PC-9 (cell line): ENCODE results near the gene PTGIR. TPM values are rescaled to one million over a fixed set of nuclear protein-coding genes. Genes with fewer than 3 reads are reported as not detected.

Experiments
- BruUV-seq: library from RNA; stranded (reverse); fragments of 400-500 nt; replicated peaks from 2 replicates; lab custom pipeline; 2021; lab: Mats Ljungman, UMichigan
- CTCF ChIA-PET: fragments of 300-600 bp; sonication (Branson Sonifier 250); formaldehyde crosslinking; loops from one replicate; lab custom pipeline; 2022; ENCODE audit warnings: antibody characterized with exemption; lab: Charles Lee
- POLR2A ChIA-PET: fragments of 300-600 bp; sonication (Branson Sonifier 250); formaldehyde crosslinking; loops from one replicate; lab custom pipeline; 2022; ENCODE audit warnings: antibody characterized with exemption; ENCODE audit not compliant: unreplicated experiment; lab: Charles Lee
- DNase-seq, 2 experiments: peaks; one replicate each; pipeline versions ENCODE4 v3.0.0 to v3.0.0-alpha.2; 2015 to 2022; ENCODE audit warnings: mixed read lengths in 1 of 2
- H2AFZ ChIP-seq: fragments of 200-600 bp; sonication (generic); 2 replicates; pipeline ENCODE4 v1.8.1; 2017; ENCODE audit warnings: antibody characterized with exemption
- H3F3A ChIP-seq: fragments of 200-600 bp; sonication (generic); 2 replicates; pipeline ENCODE4 v1.8.1; 2017; ENCODE audit warnings: antibody characterized with exemption, mild to moderate bottlenecking, low read depth; ENCODE audit not compliant: insufficient read depth
- H3K27ac ChIP-seq: fragments of 200-600 bp; sonication (generic); 2 replicates; pipeline ENCODE4 v1.6.1; 2016; ENCODE audit warnings: mixed run types
- H3K27me3 ChIP-seq: fragments of 200-600 bp; sonication (generic); 2 replicates; pipeline ENCODE4 v1.6.1; 2016; ENCODE audit warnings: low read depth, mixed run types; ENCODE audit not compliant: insufficient read depth
- H3K36me3 ChIP-seq: fragments of 200-600 bp; sonication (generic); 2 replicates; pipeline ENCODE4 v1.6.1; 2016; ENCODE audit warnings: low read depth, mixed run types
- H3K4me1 ChIP-seq: fragments of 200-600 bp; sonication (generic); replicated peaks from 2 replicates; pipeline ENCODE4 v1.6.1; 2016; ENCODE audit warnings: mixed run types; ENCODE audit not compliant: insufficient read depth
- H3K4me2 ChIP-seq: fragments of 200-600 bp; sonication (generic); 2 replicates; pipeline ENCODE4 v1.6.1; 2017; ENCODE audit warnings: mixed run types
- H3K4me3 ChIP-seq: fragments of 200-600 bp; sonication (generic); 2 replicates; pipeline ENCODE4 v1.6.1; 2016; ENCODE audit warnings: mixed run types
- H3K79me2 ChIP-seq: fragments of 200-600 bp; sonication (generic); 2 replicates; pipeline ENCODE4 v1.6.1; 2017; ENCODE audit warnings: low read depth, mixed run types
- H3K9me2 ChIP-seq: fragments of 200-600 bp; sonication (generic); 2 replicates; pipeline ENCODE4 v1.8.1; 2017; ENCODE audit warnings: mild to moderate bottlenecking; ENCODE audit not compliant: insufficient read depth
- H3K9me3 ChIP-seq: fragments of 200-600 bp; sonication (generic); 2 replicates; pipeline ENCODE4 v1.8.1; 2016; ENCODE audit warnings: low read depth; ENCODE audit not compliant: insufficient read depth
- H4K20me1 ChIP-seq: fragments of 200-600 bp; sonication (generic); 2 replicates; pipeline ENCODE4 v1.8.1; 2017; ENCODE audit not compliant: insufficient read depth
- CTCF ChIP-seq: fragments of 200-600 bp; sonication (generic); conservative IDR thresholded peaks from 2 replicates; pipeline ENCODE4 v1.6.1; 2017; ENCODE audit warnings: mixed run types, antibody characterized with exemption, mild to moderate bottlenecking, moderate library complexity
- EZH2 ChIP-seq: fragments of 200-600 bp; sonication (generic); IDR thresholded peaks from 2 replicates; pipeline ENCODE4 v1.8.0; 2017; ENCODE audit warnings: antibody characterized with exemption, low read depth
- intact Hi-C: fragments of 100-400 bp; cut with micrococcal nuclease; formaldehyde crosslinking; loops from one replicate; pipeline ENCODE4 v1.10.0; 2022; ENCODE audit not compliant: unreplicated experiment
- total RNA-seq: library from RNA; stranded (reverse); gene quantifications from 2 replicates; pipeline ENCODE4 v1.2.3, GENCODE V29; 2021

The PTGIR gene
- total RNA-seq, 1 experiment from 2014 or later = 0.28 TPM

- intact Hi-C loops = no loop called here
- H3K9me2 ChIP-seq = no peaks in the 10 kb centered on the region
- no TSS peak for BruUV-seq
- no peak overlapping the region for H3K4me2 ChIP-seq
- H2AFZ ChIP-seq = no peak overlapping the region
- H3K9me3 ChIP-seq = no peaks in the 10 kb centered on the region
- peaks cover 11% of the 10 kb centered on the region; the same call in 1 of the 2 replicates for H3F3A ChIP-seq
- no peak overlapping the region for H3K4me3 ChIP-seq
- no peak overlapping the region for H3K27ac ChIP-seq
- TF ChIP-seq EZH2 = no peak
- TF ChIP-seq CTCF = no peak
- CTCF ChIA-PET = interaction anchor here (0.6 kb wide), 2 partner anchors 41 to 53 kb away, joined by 4 read pairs; partner anchors contain the start of gene DACT3
- POLR2A ChIA-PET = no interaction called here
- no peaks in the 10 kb centered on the region for H3K36me3 ChIP-seq
- H4K20me1 ChIP-seq = no peaks in the 10 kb centered on the region
- no peaks in the 10 kb centered on the region for H3K27me3 ChIP-seq
- H3K4me1 ChIP-seq = peaks cover 2% of the 10 kb centered on the region; the same call in 1 of the 2 replicates
- DNase-seq = no peak
- no peaks in the 10 kb centered on the region for H3K79me2 ChIP-seq
Measured at GRCh38 chr19:46620267-46620666, 4.6 kb downstream of the PTGIR start.

DNA sequence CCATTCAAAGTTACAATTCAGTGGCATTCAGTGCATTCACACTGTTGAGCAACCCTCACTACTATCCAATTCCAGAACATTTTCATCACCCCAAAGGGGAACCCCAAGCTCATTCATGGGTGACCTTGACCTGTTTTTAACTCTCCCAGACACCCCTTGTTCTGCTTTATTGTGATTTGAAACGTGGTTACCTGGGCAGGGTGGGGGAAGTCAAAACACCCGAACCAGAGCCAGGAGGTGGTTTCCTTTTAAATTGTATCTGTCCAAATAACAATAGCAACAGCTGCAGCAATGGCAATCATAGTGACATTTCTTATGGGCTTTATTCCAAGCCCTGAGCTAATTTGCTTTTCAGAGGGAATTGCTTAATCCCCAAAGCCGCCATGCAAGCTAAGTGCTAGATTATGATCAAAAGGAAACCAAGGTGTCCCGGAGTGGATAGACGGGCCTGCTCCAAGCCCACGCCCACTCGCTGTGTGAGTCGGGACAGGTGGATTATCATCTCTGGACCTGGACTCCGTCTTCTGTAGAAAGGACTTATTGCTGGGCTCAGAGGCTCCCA is 6.1 kb downstream of the PTGIR start:
- intact Hi-C loops = no loop called here
- CTCF ChIA-PET = no interaction called here
- Histone ChIP-seq H3K4me1 (no peaks in the 10 kb centered on the region), H2AFZ (no peak overlapping the region), H3K4me3 (no peak overlapping the region), H3K27ac (no peak overlapping the region), H3K27me3 (no peaks in the 10 kb centered on the region), H3K4me2 (no peak overlapping the region), H3K9me3 (no peaks in the 10 kb centered on the region), H3K36me3 (no peaks in the 10 kb centered on the region), H3K9me2 (no peaks in the 10 kb centered on the region), H3F3A (peaks cover 5% of the 10 kb centered on the region; the same call in 1 of the 2 replicates), H3K79me2 (no peaks in the 10 kb centered on the region), H4K20me1 (no peaks in the 10 kb centered on the region)
- peak in 1 of 2 experiments; percentile 39 for DNase-seq
- BruUV-seq = no TSS peak
- no peak for TF ChIP-seq EZH2
- TF ChIP-seq CTCF = no peak
- POLR2A ChIA-PET = no interaction called here

- Histone ChIP-seq H3K9me3 (no peaks in the 10 kb centered on the region), H3F3A (peaks cover 5% of the 10 kb centered on the region; the same call in 1 of the 2 replicates), H3K36me3 (no peaks in the 10 kb centered on the region), H2AFZ (no peak overlapping the region), H3K9me2 (no peaks in the 10 kb centered on the region), H4K20me1 (no peaks in the 10 kb centered on the region), H3K4me2 (no peak overlapping the region), H3K27me3 (no peaks in the 10 kb centered on the region), H3K27ac (no peak overlapping the region), H3K79me2 (no peaks in the 10 kb centered on the region), H3K4me3 (no peak overlapping the region), H3K4me1 (no peaks in the 10 kb centered on the region)
- ChIA-PET POLR2A (no interaction called here), CTCF (interaction anchor here (0.6 to 1.5 kb wide), 5 partner anchors 28 to 731 kb away, joined by 3 to 19 read pairs (median 5); partner anchors contain the start of gene DACT3)
- BruUV-seq = no TSS peak
- intact Hi-C loops = no loop called here
- DNase-seq = peak in 1 of 2 experiments; percentile 28
- TF ChIP-seq CTCF (no peak), EZH2 (no peak)
Measured at GRCh38 chr19:46617601-46618000, 7.3 kb downstream of the PTGIR start.
